ENCODE measurements around the gene YWHAG. TPM values are rescaled to one million over a fixed set of nuclear protein-coding genes. Genes with fewer than 3 reads are reported as not detected.

Gene YWHAG
- total and polyA plus RNA-seq, 9 of the 15 experiments (the other 6 are each of a cell fraction or from before 2014, with no cell fraction given), result 30.4 to 246 (median 94.5) TPM

DNA sequence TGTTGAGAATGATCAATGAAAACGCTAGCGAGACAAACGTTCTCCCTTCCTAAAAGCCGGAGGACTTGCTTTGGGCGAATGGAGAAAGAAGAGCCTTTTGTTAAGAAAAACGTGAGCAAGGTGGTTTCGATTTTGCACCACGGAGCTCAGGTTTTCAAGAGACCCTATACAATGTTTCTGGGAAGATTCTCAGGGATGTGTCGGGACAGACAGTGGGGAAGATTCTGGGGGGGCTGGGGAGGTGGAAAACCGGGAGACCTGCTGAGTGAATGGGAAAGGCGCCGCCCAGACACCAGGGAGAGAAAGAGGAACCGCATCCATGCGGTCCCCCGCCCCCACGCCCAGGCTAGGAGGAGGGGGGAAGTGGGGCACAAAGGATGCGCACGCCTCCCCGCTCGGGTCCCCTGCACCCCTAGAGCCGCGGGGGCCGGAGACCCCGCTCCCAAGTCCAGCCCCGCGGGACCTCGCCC is 745 bp downstream of the YWHAG start (continued):
- 0 out of 2 replicates have a peak, but pooled peaks have one; percentile 27 for TF ChIP-seq PTBP1 (IDR thresholded peaks at IDR 0.05; ENCODE audit: low read depth, low read length)
- no peak for TF ChIP-seq NR2F6 (CRISPR knock-in tag; IDR thresholded peaks at IDR 0.05)

DNA sequence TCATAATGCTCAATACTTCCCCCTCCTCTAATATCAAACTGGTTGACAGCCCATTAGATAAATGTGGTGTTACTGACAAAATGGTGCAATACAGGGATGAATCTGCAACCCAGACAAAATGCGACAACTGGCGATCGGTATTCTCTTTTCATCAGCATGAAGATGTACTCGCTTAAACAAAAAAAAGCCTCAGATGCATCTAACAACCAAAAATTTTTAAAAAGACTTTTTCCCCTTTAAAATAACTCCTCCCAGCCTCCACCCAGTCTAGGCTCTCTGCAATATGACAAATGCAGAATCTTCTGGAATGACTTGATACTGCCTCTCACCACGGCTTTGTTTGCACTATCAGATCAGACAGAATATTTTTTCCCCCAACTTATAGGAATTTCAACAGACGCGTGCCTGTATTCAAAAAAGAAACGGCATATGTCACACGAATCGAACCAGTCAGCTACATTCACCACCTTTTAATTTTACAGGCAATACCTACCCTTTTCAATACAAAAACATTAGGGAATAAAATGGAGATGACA is 1.2 kb downstream of the YWHAG start:
- H3K9me3 ChIP-seq (replicated peaks; ENCODE audit: control insufficient read depth, insufficient read depth, low read depth, low read length), result no peaks in the 10 kb centered on the region
- H4K20me1 ChIP-seq (replicated peaks; ENCODE audit: control insufficient read depth, insufficient read depth, low read length), result peaks cover 46% of the 10 kb centered on the region
- ChIA-PET CTCF (ENCODE audit: low intra/inter-chr PET ratio) (no interaction called here), POLR2A (interaction anchor here (1.0 to 1.8 kb wide), 6 partner anchors 8 to 40 kb away, joined by 3 to 5 read pairs (median 4); no protein-coding TSS in a partner anchor)
- ATAC-seq (no peak), FAIRE-seq (peak; percentile 35), DNase-seq (ENCODE audit: extremely low read depth in 1 of 4, low spot score in 3 of 4) (peak in 1 of 4 experiments; percentile 46)
- no peaks in the 10 kb centered on the region for H3K27me3 ChIP-seq (ENCODE audit: control insufficient read depth in 2 of 2, insufficient read depth in 2 of 2, low read length in 2 of 2)
- in situ Hi-C loops (cut with MboI), result no loop called here
- peak overlapping the region; percentile 84 to 99 for H3K9ac ChIP-seq (ENCODE audit: insufficient read depth in 1 of 2, low read depth in 2 of 2, low read length in 2 of 2)
- peak overlapping the region; percentile 90 for H3K27ac ChIP-seq (ENCODE audit: extremely low read depth, low read depth, low read length)
- WGBS (ENCODE audit: insufficient coverage, low coverage, missing lambda C conversion rate), result under 1% methylated on average over 10 of the region's 10 CpGs
- intact Hi-C loops (cut with micrococcal nuclease), result loop anchor here (2.0 kb wide), 1 partner anchor 35 kb away; no protein-coding TSS in a partner anchor
- peaks cover 5% of the 10 kb centered on the region for H3K9me1 ChIP-seq (ENCODE audit: control insufficient read depth, insufficient read depth, low read length)
- H3K4me3 ChIP-seq, result peak overlapping the region; percentile 94
- H3K4me1 ChIP-seq (replicated peaks in 1 of 2; ENCODE audit: control insufficient read depth in 2 of 2, insufficient read depth in 2 of 2, low read length in 2 of 2), result peaks cover 14 to 25% of the 10 kb centered on the region in 2 experiments
- peak overlapping the region; percentile 87 for H3K4me2 ChIP-seq (ENCODE audit: insufficient read depth, low read length)
- peaks cover 63% of the 10 kb centered on the region for H3K79me2 ChIP-seq (ENCODE audit: control insufficient read depth, insufficient read depth, low read length)
- H3K36me3 ChIP-seq (ENCODE audit: control insufficient read depth, insufficient read depth, low read length), result peaks cover 51% of the 10 kb centered on the region
- BruUV-seq (replicated peaks), result TSS peak; percentile 54
- no peak overlapping the region for H2AFZ ChIP-seq (ENCODE audit: low read depth, low read length)
- 0 out of 2 replicates have a peak, but pooled peaks have one; percentile 1 for TF ChIP-seq CBFA2T2 (conservative IDR thresholded peaks at IDR 0.05)
- TF ChIP-seq, protein P1, sequence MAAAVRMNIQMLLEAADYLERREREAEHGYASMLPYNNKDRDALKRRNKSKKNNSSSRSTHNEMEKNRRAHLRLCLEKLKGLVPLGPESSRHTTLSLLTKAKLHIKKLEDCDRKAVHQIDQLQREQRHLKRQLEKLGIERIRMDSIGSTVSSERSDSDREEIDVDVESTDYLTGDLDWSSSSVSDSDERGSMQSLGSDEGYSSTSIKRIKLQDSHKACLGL (CRISPR knock-in tag; IDR thresholded peaks at IDR 0.05; ENCODE audit: borderline replicate concordance, poor library complexity, severe bottlenecking), result no peak
- peak; percentile 49 for TF ChIP-seq ZNF316 (IDR thresholded peaks at IDR 0.05)
- no peak for TF ChIP-seq IRF2 (CRISPR knock-in tag; IDR thresholded peaks at IDR 0.05)
- no peak for TF ChIP-seq ZNF586 (CRISPR knock-in tag; conservative IDR thresholded peaks at IDR 0.05)
- no peak for TF ChIP-seq SAFB (IDR thresholded peaks at IDR 0.05; ENCODE audit: borderline replicate concordance, low read depth, low read length)
- no peak for TF ChIP-seq HEY1 (CRISPR knock-in tag; IDR thresholded peaks at IDR 0.05; ENCODE audit: borderline replicate concordance)
- no peak for TF ChIP-seq CHD2 (IDR thresholded peaks at IDR 0.05; ENCODE audit: low read depth, low read length)
- TF ChIP-seq, protein P2, sequence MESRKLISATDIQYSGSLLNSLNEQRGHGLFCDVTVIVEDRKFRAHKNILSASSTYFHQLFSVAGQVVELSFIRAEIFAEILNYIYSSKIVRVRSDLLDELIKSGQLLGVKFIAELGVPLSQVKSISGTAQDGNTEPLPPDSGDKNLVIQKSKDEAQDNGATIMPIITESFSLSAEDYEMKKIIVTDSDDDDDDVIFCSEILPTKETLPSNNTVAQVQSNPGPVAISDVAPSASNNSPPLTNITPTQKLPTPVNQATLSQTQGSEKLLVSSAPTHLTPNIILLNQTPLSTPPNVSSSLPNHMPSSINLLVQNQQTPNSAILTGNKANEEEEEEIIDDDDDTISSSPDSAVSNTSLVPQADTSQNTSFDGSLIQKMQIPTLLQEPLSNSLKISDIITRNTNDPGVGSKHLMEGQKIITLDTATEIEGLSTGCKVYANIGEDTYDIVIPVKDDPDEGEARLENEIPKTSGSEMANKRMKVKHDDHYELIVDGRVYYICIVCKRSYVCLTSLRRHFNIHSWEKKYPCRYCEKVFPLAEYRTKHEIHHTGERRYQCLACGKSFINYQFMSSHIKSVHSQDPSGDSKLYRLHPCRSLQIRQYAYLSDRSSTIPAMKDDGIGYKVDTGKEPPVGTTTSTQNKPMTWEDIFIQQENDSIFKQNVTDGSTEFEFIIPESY (CRISPR knock-in tag; IDR thresholded peaks at IDR 0.05), result no peak
- no peak for TF ChIP-seq ETV6 (IDR thresholded peaks at IDR 0.05; ENCODE audit: borderline replicate concordance in 1 of 2, low read depth in 2 of 2, low read length in 1 of 2)
- TF ChIP-seq ETV6 (CRISPR knock-in tag; IDR thresholded peaks at IDR 0.05; ENCODE audit: borderline replicate concordance), result no peak
- TF ChIP-seq NBN (IDR thresholded peaks at IDR 0.05; ENCODE audit: low read depth), result 0 out of 2 replicates have a peak, but pooled peaks have one; percentile 47
- no peak for TF ChIP-seq SRF (CRISPR knock-in tag; IDR thresholded peaks at IDR 0.05)
- TF ChIP-seq FOXA3 (CRISPR knock-in tag; conservative IDR thresholded peaks at IDR 0.05 in 1 of 2, IDR thresholded peaks at IDR 0.05 in 1 of 2), result no peak
- peak; percentile 42; the same call in 1 of the 2 replicates for TF ChIP-seq DPF2 (IDR thresholded peaks at IDR 0.05)
- no peak for TF ChIP-seq PHB (CRISPR knock-in tag; IDR thresholded peaks at IDR 0.05)
- TF ChIP-seq ZSCAN29 (IDR thresholded peaks at IDR 0.05), result no peak
- TF ChIP-seq CEBPG (CRISPR knock-in tag; IDR thresholded peaks at IDR 0.05), result peak; percentile 67
- TF ChIP-seq CEBPG (tag; conservative IDR thresholded peaks at IDR 0.05 in 1 of 2, IDR thresholded peaks at IDR 0.05 in 1 of 2), result peak; percentile 43 to 55
